NCI-H2171 (cell line): ENCODE measurements around the gene GPR137B.
"Not testable (repeated sequence)": the region's sequence is repeated elsewhere in the genome, so short reads cannot be mapped to it uniquely, and the experiment has no call there.

Source experiments
- DNase-seq: peaks from one replicate; lab custom pipeline; 2025; lab: John Stamatoyannopoulos, UW

Gene GPR137B

GRCh38 chr1:236161230-236161629 lies 18.9 kb downstream of the GPR137B start:
- DNase-seq, result no peak

GRCh38 chr1:236161755-236162154 lies 19.4 kb downstream of the GPR137B start:
- DNase-seq, result not testable (repeated sequence)

GRCh38 chr1:236163463-236164153 lies 21.3 kb downstream of the GPR137B start:
- no peak for DNase-seq

- no peak for DNase-seq
Measured at GRCh38 chr1:236164273-236164672, 21.9 kb downstream of the GPR137B start.

GRCh38 chr1:236165238-236165981 lies 23.1 kb downstream of the GPR137B start:
- DNase-seq, result no peak

- no peak for DNase-seq
Measured at GRCh38 chr1:236166041-236166440, 23.7 kb downstream of the GPR137B start.

GRCh38 chr1:236167154-236167553 lies 24.8 kb downstream of the GPR137B start:
- no peak for DNase-seq

- no peak for DNase-seq
Measured at GRCh38 chr1:236167578-236167977, 25.2 kb downstream of the GPR137B start.

- no peak for DNase-seq
Measured at GRCh38 chr1:236168716-236169429, 26.5 kb downstream of the GPR137B start.

- DNase-seq, result no peak
Measured at GRCh38 chr1:236172041-236172579, 29.8 kb downstream of the GPR137B start.

GRCh38 chr1:236173174-236173767 lies 30.9 kb downstream of the GPR137B start:
- no peak for DNase-seq

GRCh38 chr1:236175642-236176336 lies 33.5 kb downstream of the GPR137B start:
- no peak for DNase-seq

GRCh38 chr1:236176337-236177336 lies 34.3 kb downstream of the GPR137B start:
- DNase-seq, result no peak

GRCh38 chr1:236179634-236180033 lies 37.3 kb downstream of the GPR137B start:
- DNase-seq, result no peak

GRCh38 chr1:236181059-236181458 lies 38.7 kb downstream of the GPR137B start:
- no peak for DNase-seq

GRCh38 chr1:236185687-236186086 lies 43.3 kb downstream of the GPR137B start:
- DNase-seq, result no peak

- DNase-seq, result not testable (repeated sequence)
Measured at GRCh38 chr1:236186471-236186870, 44.1 kb downstream of the GPR137B start.

GRCh38 chr1:236188084-236188483 lies 45.7 kb downstream of the GPR137B start:
- DNase-seq, result not testable (repeated sequence)

GRCh38 chr1:236193184-236193583 lies 50.8 kb downstream of the GPR137B start:
- DNase-seq, result no peak

- DNase-seq, result no peak
Measured at GRCh38 chr1:236200925-236201324, 58.6 kb downstream of the GPR137B start.
